Liver (tissue), 9 donors: ENCODE data around the gene ADGRG2. TPM values are rescaled to one million over a fixed set of nuclear protein-coding genes. Genes with fewer than 3 reads are reported as not detected.

ENCODE experiments used
- DNase-seq: peaks from one replicate; pipeline ENCODE4 v3.0.0-alpha.2; 2017; ENCODE audit warnings: low spot score
- H3K27ac ChIP-seq, 2 donors: one replicate each; pipeline ENCODE4 v1.7.0; 2013; ENCODE audit warnings: inconsistent platforms in 2 of 2, low read length in 2 of 2, control low read depth in 1 of 2, low read depth in 1 of 2, mild to moderate bottlenecking in 1 of 2
- H3K27me3 ChIP-seq, 4 donors: one replicate each; pipeline versions ENCODE4 v1.6.1 to v1.7.0; 2013; ENCODE audit warnings: low read length in 3 of 4, inconsistent platforms in 1 of 4, mild to moderate bottlenecking in 1 of 4, moderate library complexity in 1 of 4; ENCODE audit not compliant: control insufficient read depth in 4 of 4, insufficient read depth in 4 of 4
- H3K36me3 ChIP-seq, 4 donors: one replicate each; pipeline versions ENCODE4 v1.6.1 to v1.7.0; 2013; ENCODE audit warnings: low read length in 3 of 4, mild to moderate bottlenecking in 3 of 4, low read depth in 1 of 4, moderate library complexity in 1 of 4; ENCODE audit not compliant: control insufficient read depth in 4 of 4, insufficient read depth in 3 of 4
- H3K4me1 ChIP-seq, 4 donors: one replicate each; pipeline versions ENCODE4 v1.6.1 to v1.7.0; 2013; ENCODE audit warnings: low read length in 3 of 4, mild to moderate bottlenecking in 3 of 4, moderate library complexity in 1 of 4; ENCODE audit not compliant: control insufficient read depth in 4 of 4, insufficient read depth in 4 of 4
- H3K4me3 ChIP-seq, 3 donors: one replicate each; pipeline versions ENCODE4 v1.6.1 to v1.7.0; 2013; ENCODE audit warnings: low read length in 3 of 3, control low read depth in 1 of 3, low read depth in 1 of 3, mild to moderate bottlenecking in 1 of 3
- H3K9ac ChIP-seq, 2 donors: one replicate each; pipeline ENCODE4 v1.7.0; 2013; ENCODE audit warnings: low read length in 2 of 2, mild to moderate bottlenecking in 2 of 2, moderate library complexity in 2 of 2, control low read depth in 1 of 2, low read depth in 1 of 2
- H3K9me3 ChIP-seq, 4 donors: one replicate each; pipeline versions ENCODE4 v1.6.1 to v1.7.0; 2013; ENCODE audit warnings: low read length in 3 of 4; ENCODE audit not compliant: control insufficient read depth in 4 of 4
- ATF3 ChIP-seq: IDR thresholded peaks from 2 replicates; pipeline ENCODE4 v1.6.1; 2016; ENCODE audit warnings: antibody characterized with exemption
- EGR1 ChIP-seq, 2 donors: IDR thresholded peaks; 2 replicates each; pipeline ENCODE4 v1.6.1; 2016 to 2018; ENCODE audit warnings: antibody characterized with exemption in 2 of 2, low read depth in 2 of 2
- FOXA1 ChIP-seq: IDR thresholded peaks from 2 replicates; pipeline ENCODE4 v1.6.1; 2016; ENCODE audit warnings: antibody characterized with exemption
- FOXA2 ChIP-seq: IDR thresholded peaks from 2 replicates; pipeline ENCODE4 v1.6.1; 2016; ENCODE audit warnings: antibody characterized with exemption
- HNF4A ChIP-seq, 2 donors: conservative IDR thresholded peaks; 2 replicates each; pipeline ENCODE4 v1.6.1; 2016; ENCODE audit warnings: antibody characterized with exemption in 2 of 2, mild to moderate bottlenecking in 2 of 2
- HNF4G ChIP-seq: IDR thresholded peaks from 2 replicates; pipeline ENCODE4 v1.6.1; 2016; ENCODE audit warnings: antibody characterized with exemption
- JUND ChIP-seq, 2 donors: IDR thresholded peaks; 2 replicates each; pipeline ENCODE4 v1.6.1; 2016; ENCODE audit warnings: antibody characterized with exemption in 2 of 2
- MAX ChIP-seq: IDR thresholded peaks from 2 replicates; pipeline ENCODE4 v1.6.1; 2016; ENCODE audit warnings: antibody characterized with exemption
- RAD21 ChIP-seq, 2 donors: IDR thresholded peaks; 2 replicates each; pipeline ENCODE4 v1.6.1; 2016; ENCODE audit warnings: antibody characterized with exemption in 2 of 2, mild to moderate bottlenecking in 2 of 2
- REST ChIP-seq: IDR thresholded peaks from 2 replicates; pipeline ENCODE4 v1.6.1; 2016; ENCODE audit warnings: antibody characterized with exemption, mild to moderate bottlenecking
- SP1 ChIP-seq: IDR thresholded peaks from 2 replicates; pipeline ENCODE4 v1.6.1; 2018; ENCODE audit warnings: antibody characterized with exemption, mild to moderate bottlenecking
- YY1 ChIP-seq: IDR thresholded peaks from 2 replicates; pipeline ENCODE4 v1.6.1; 2016; ENCODE audit warnings: antibody characterized with exemption, mild to moderate bottlenecking
- WGBS: extraction: QIAGEN DNeasy Blood & Tissue Kit; methylation state at CpG from one replicate; pipeline ENCODE4 v1.1.7; 2013; 5-methylcytosine and 5-hydroxymethylcytosine counted together
- polyA plus RNA-seq, 2 donors: library from polyadenylated mRNA; stranded (reverse) in 1 of 2; unstranded in 1 of 2; fragments of 200-250 nt in 1 of 2; fragments of >200 nt in 1 of 2; fragmentation: Nextera tagmentation in 1 of 2; extraction: Ambion mirVana in 1 of 2; gene quantifications; one replicate each; pipeline versions ENCODE4 v1.2.1 to v1.2.3, GENCODE V29; 2013 to 2015
- total RNA-seq, 2 donors: library from RNA; depleted of rRNA; stranded (reverse); fragments of >200 nt; gene quantifications; one replicate each; pipeline ENCODE4 v1.2.3, GENCODE V29; 2014
- donor health status: healthy.
- donor health status: healthy.
- donor health status: healthy.
- donor health status: healthy.
- donor health status: healthy.

Gene ADGRG2
- total and polyA plus RNA-seq, 4 donors = 0.08 to 0.45 (median 0.24) TPM; not detected in 1

DNA sequence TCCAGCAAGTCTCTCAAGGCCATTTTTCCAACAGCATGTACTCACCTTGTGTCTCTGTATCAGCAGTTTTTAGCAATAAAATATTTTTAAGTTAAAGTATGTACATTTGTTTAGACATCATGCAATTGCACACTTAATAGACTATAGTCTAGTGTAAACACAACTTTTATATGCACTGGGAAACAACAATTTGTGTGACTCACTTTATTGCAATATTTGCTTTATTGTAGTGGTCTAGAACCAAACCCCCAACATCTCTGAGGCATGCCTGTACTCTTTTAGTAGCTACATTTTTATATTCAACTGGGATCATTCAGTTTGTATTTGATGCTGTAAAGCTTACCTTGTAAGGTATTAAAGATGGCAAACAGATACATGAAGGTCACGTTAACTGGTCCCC is 123.6 kb downstream of the ADGRG2 start:
- Histone ChIP-seq H3K4me3 (no peak overlapping the region), H3K9ac (no peak overlapping the region), H3K4me1 (no peaks in the 10 kb centered on the region), H3K27me3 (no peaks in the 10 kb centered on the region), H3K27ac (no peak overlapping the region), H3K36me3 (no peaks in the 10 kb centered on the region), H3K9me3 (no peaks in the 10 kb centered on the region)
- no peak for DNase-seq
- TF ChIP-seq YY1 (no peak), FOXA2 (no peak), EGR1 (IDR thresholded peaks at IDR 0.05; ENCODE audit: low read depth in 2 of 2) (no peak), JUND (IDR thresholded peaks at IDR 0.05) (no peak), HNF4G (no peak), RAD21 (IDR thresholded peaks at IDR 0.05) (no peak), REST (no peak)
- WGBS = 97% methylated on average over 1 of the region's 1 CpG

GRCh38 chrX:18997916-18998315 is 124.4 kb downstream of the ADGRG2 start:
- DNase-seq = no peak
- Histone ChIP-seq H3K4me1 (no peaks in the 10 kb centered on the region), H3K27ac (no peak overlapping the region), H3K9me3 (no peaks in the 10 kb centered on the region), H3K4me3 (no peak overlapping the region), H3K36me3 (no peaks in the 10 kb centered on the region), H3K9ac (no peak overlapping the region), H3K27me3 (no peaks in the 10 kb centered on the region)
- 70% methylated on average over 4 of the region's 4 CpGs for WGBS
- TF ChIP-seq EGR1 (IDR thresholded peaks at IDR 0.05; ENCODE audit: low read depth in 2 of 2) = no peak
- no peak for TF ChIP-seq SP1
- no peak for TF ChIP-seq HNF4A (conservative IDR thresholded peaks at IDR 0.05)
- no peak for TF ChIP-seq FOXA2
- no peak for TF ChIP-seq JUND (IDR thresholded peaks at IDR 0.05)
- no peak for TF ChIP-seq FOXA1

GRCh38 chrX:18996536-18996935 is 125.7 kb downstream of the ADGRG2 start:
- Histone ChIP-seq H3K9ac (no peak overlapping the region), H3K9me3 (no peaks in the 10 kb centered on the region), H3K4me3 (no peak overlapping the region), H3K27ac (no peak overlapping the region), H3K36me3 (no peaks in the 10 kb centered on the region), H3K4me1 (no peaks in the 10 kb centered on the region), H3K27me3 (no peaks in the 10 kb centered on the region)
- TF ChIP-seq EGR1 (IDR thresholded peaks at IDR 0.05; ENCODE audit: low read depth in 2 of 2) = no peak
- TF ChIP-seq RAD21 (IDR thresholded peaks at IDR 0.05) = no peak
- no peak for TF ChIP-seq FOXA2
- no peak for TF ChIP-seq SP1
- no peak for TF ChIP-seq MAX
- no peak for TF ChIP-seq JUND (IDR thresholded peaks at IDR 0.05)
- no peak for TF ChIP-seq ATF3
- no peak for TF ChIP-seq HNF4G
- no peak for TF ChIP-seq FOXA1
- no peak for DNase-seq
